Fibroblast of lung (primary cell): ENCODE data around the gene NIT2. TPM values are rescaled to one million over a fixed set of nuclear protein-coding genes. Genes with fewer than 3 reads are reported as not detected.

Experiments
- DNase-seq, 2 donors: peaks; one replicate each; pipeline versions ENCODE4 v3.0.0 to v3.0.0-alpha.2; 2010; ENCODE audit warnings: low read depth in 2 of 2
- H2AFZ ChIP-seq: 2 replicates; pipeline ENCODE4 v1.5.1; 2012; ENCODE audit warnings: low read length, control low read depth, inconsistent platforms
- H3K27ac ChIP-seq: 2 replicates; pipeline ENCODE4 v1.5.1; 2011; ENCODE audit warnings: low read length, control low read depth; ENCODE audit not compliant: insufficient read depth
- H3K27me3 ChIP-seq: 2 replicates; pipeline ENCODE4 v1.5.1; 2011; ENCODE audit warnings: mild to moderate bottlenecking, low read length; ENCODE audit not compliant: control insufficient read depth, insufficient read depth
- H3K36me3 ChIP-seq: 2 replicates; pipeline ENCODE4 v1.5.1; 2011; ENCODE audit warnings: low read length; ENCODE audit not compliant: control insufficient read depth, insufficient read depth
- H3K4me1 ChIP-seq: 2 replicates; pipeline ENCODE4 v1.5.1; 2011; ENCODE audit warnings: low read length; ENCODE audit not compliant: control insufficient read depth, insufficient read depth; ENCODE audit errors: extremely low read depth
- H3K4me2 ChIP-seq: 2 replicates; pipeline ENCODE4 v1.5.1; 2011; ENCODE audit warnings: low read length, control low read depth; ENCODE audit not compliant: insufficient read depth; ENCODE audit errors: extremely low read depth
- H3K4me3 ChIP-seq, 4 experiments: fragments of 200-600 bp in 1 of 4; sonication (generic) in 1 of 4; replicated peaks in 1 of 4; 2 replicates each; pipeline ENCODE4 v1.5.1; 2011 to 2016; ENCODE audit warnings: low read length in 4 of 4, low read depth in 3 of 4, mild to moderate bottlenecking in 3 of 4, control low read depth in 2 of 4, inconsistent platforms in 1 of 4, mixed read lengths in 1 of 4; ENCODE audit not compliant: insufficient read depth in 1 of 4; ENCODE audit errors: control extremely low read depth in 1 of 4
- H3K79me2 ChIP-seq: 2 replicates; pipeline ENCODE4 v1.5.1; 2012; ENCODE audit warnings: mild to moderate bottlenecking, low read length, inconsistent platforms; ENCODE audit not compliant: control insufficient read depth, insufficient read depth
- H3K9ac ChIP-seq: 2 replicates; pipeline ENCODE4 v1.5.1; 2011; ENCODE audit warnings: mild to moderate bottlenecking, low read length, control low read depth; ENCODE audit not compliant: insufficient read depth
- H3K9me3 ChIP-seq: 2 replicates; pipeline ENCODE4 v1.5.1; 2012; ENCODE audit warnings: low read depth, low read length; ENCODE audit not compliant: control insufficient read depth, insufficient read depth
- H4K20me1 ChIP-seq: 2 replicates; pipeline ENCODE4 v1.5.1; 2011; ENCODE audit warnings: low read length; ENCODE audit not compliant: control insufficient read depth, insufficient read depth; ENCODE audit errors: extremely low read depth
- EZH2 ChIP-seq: IDR thresholded peaks from 2 replicates; pipeline ENCODE4 v1.5.1; 2012; ENCODE audit warnings: low read length, control low read depth, mild to moderate bottlenecking; ENCODE audit errors: missing control alignments
- polyA plus RNA-seq, 2 donors: library from polyadenylated mRNA; depleted of rRNA in 1 of 2; stranded (reverse) in 1 of 2; unstranded in 1 of 2; fragments of >200 nt; gene quantifications; 2 replicates each; pipeline ENCODE4 v1.2.1, GENCODE V29; 2011 to 2012; ENCODE audit warnings: missing spikeins in 1 of 2
- total RNA-seq: library from RNA; depleted of rRNA; stranded (reverse); fragments of >200 nt; gene quantifications from 2 replicates; pipeline ENCODE4 v1.2.1, GENCODE V29; 2014
- TF ChIP-seq, protein P1 (sequence below), 2 donors: IDR thresholded peaks in 1 of 2; conservative IDR thresholded peaks in 1 of 2; 1 replicate in 1 of 2; 2 replicates in 1 of 2; pipeline ENCODE4 v1.5.1; 2011 to 2012; ENCODE audit warnings: low read length in 2 of 2, control low read depth in 1 of 2, inconsistent platforms in 1 of 2, low read depth in 1 of 2, mild to moderate bottlenecking in 1 of 2

Gene NIT2
- total and polyA plus RNA-seq, 2 donors (not counting 1 experiment from before 2014, with no cell fraction given), result 13.4 to 53.8 TPM

- H3K4me1 ChIP-seq, result no peaks in the 10 kb centered on the region
- no peaks in the 10 kb centered on the region for H3K27me3 ChIP-seq
- peak in 1 of 2 donors; percentile 74 for DNase-seq
- H3K27ac ChIP-seq, result no peak overlapping the region
- H3K79me2 ChIP-seq, result no peaks in the 10 kb centered on the region
- TF ChIP-seq EZH2, result no peak
- TF ChIP-seq, protein P1, sequence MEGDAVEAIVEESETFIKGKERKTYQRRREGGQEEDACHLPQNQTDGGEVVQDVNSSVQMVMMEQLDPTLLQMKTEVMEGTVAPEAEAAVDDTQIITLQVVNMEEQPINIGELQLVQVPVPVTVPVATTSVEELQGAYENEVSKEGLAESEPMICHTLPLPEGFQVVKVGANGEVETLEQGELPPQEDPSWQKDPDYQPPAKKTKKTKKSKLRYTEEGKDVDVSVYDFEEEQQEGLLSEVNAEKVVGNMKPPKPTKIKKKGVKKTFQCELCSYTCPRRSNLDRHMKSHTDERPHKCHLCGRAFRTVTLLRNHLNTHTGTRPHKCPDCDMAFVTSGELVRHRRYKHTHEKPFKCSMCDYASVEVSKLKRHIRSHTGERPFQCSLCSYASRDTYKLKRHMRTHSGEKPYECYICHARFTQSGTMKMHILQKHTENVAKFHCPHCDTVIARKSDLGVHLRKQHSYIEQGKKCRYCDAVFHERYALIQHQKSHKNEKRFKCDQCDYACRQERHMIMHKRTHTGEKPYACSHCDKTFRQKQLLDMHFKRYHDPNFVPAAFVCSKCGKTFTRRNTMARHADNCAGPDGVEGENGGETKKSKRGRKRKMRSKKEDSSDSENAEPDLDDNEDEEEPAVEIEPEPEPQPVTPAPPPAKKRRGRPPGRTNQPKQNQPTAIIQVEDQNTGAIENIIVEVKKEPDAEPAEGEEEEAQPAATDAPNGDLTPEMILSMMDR (conservative IDR thresholded peaks at IDR 0.05 in 1 of 2, IDR thresholded peaks at IDR 0.05 in 1 of 2; ENCODE audit: low read depth in 1 of 2, low read length in 2 of 2), result no peak
- no peak overlapping the region for H3K4me2 ChIP-seq
- H3K9ac ChIP-seq, result no peak overlapping the region
- H3K4me3 ChIP-seq, result no peak overlapping the region
- no peaks in the 10 kb centered on the region for H3K9me3 ChIP-seq
- no peak overlapping the region for H2AFZ ChIP-seq
- H4K20me1 ChIP-seq, result no peaks in the 10 kb centered on the region
- H3K36me3 ChIP-seq, result peaks cover 2% of the 10 kb centered on the region
Observed at GRCh38 chr3:100354850-100355249, 20.3 kb downstream of the NIT2 start.

DNA sequence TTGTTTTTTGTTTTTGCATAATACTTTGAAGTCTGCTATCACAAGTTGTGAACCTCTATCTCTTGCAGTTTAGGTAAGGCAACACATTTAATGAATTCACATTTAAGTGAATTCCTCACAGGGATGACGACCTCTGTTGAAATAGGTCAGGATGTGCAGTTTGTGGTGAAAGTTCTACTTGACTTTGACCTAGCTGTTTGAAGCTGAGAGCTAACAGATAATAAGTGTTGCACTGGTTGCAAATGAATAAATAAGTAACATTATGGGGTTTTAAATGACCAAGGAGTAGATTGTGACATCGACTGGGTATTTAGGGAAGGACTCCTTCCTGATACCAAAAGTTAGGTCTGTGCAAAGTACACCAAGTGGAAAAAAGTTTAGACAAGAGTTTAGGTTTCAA, 23.9 kb downstream of the NIT2 start:
- H3K9me3 ChIP-seq, result no peaks in the 10 kb centered on the region
- H3K4me2 ChIP-seq, result no peak overlapping the region
- no peaks in the 10 kb centered on the region for H3K79me2 ChIP-seq
- TF ChIP-seq EZH2, result no peak
- TF ChIP-seq, protein P1 (conservative IDR thresholded peaks at IDR 0.05 in 1 of 2, IDR thresholded peaks at IDR 0.05 in 1 of 2; ENCODE audit: low read depth in 1 of 2, low read length in 2 of 2), result no peak
- H4K20me1 ChIP-seq, result no peaks in the 10 kb centered on the region
- no peak overlapping the region for H3K9ac ChIP-seq
- no peak for DNase-seq
- no peaks in the 10 kb centered on the region for H3K27me3 ChIP-seq
- no peak overlapping the region for H3K4me3 ChIP-seq
- no peak overlapping the region for H3K27ac ChIP-seq
- peaks cover 5% of the 10 kb centered on the region for H3K36me3 ChIP-seq
- no peak overlapping the region for H2AFZ ChIP-seq
- H3K4me1 ChIP-seq, result no peaks in the 10 kb centered on the region

GRCh38 chr3:100359035-100359434, 24.5 kb downstream of the NIT2 start:
- H4K20me1 ChIP-seq, result no peaks in the 10 kb centered on the region
- no peak overlapping the region for H3K27ac ChIP-seq
- H3K27me3 ChIP-seq, result no peaks in the 10 kb centered on the region
- no peak overlapping the region for H3K4me2 ChIP-seq
- TF ChIP-seq EZH2, result no peak
- TF ChIP-seq, protein P1 (conservative IDR thresholded peaks at IDR 0.05 in 1 of 2, IDR thresholded peaks at IDR 0.05 in 1 of 2; ENCODE audit: low read depth in 1 of 2, low read length in 2 of 2), result no peak
- H3K9ac ChIP-seq, result no peak overlapping the region
- no peaks in the 10 kb centered on the region for H3K4me1 ChIP-seq
- H3K79me2 ChIP-seq, result no peaks in the 10 kb centered on the region
- H3K9me3 ChIP-seq, result no peaks in the 10 kb centered on the region
- DNase-seq, result no peak
- no peak overlapping the region for H2AFZ ChIP-seq
- H3K4me3 ChIP-seq, result no peak overlapping the region
- H3K36me3 ChIP-seq, result peaks cover 5% of the 10 kb centered on the region
